ENCODE results near the gene CTNNA1. TPM values are rescaled to one million over a fixed set of nuclear protein-coding genes. Genes with fewer than 3 reads are reported as not detected.

Gene CTNNA1
- total and polyA plus RNA-seq, 12 donors = 111 to 521 (median 347) TPM

DNA sequence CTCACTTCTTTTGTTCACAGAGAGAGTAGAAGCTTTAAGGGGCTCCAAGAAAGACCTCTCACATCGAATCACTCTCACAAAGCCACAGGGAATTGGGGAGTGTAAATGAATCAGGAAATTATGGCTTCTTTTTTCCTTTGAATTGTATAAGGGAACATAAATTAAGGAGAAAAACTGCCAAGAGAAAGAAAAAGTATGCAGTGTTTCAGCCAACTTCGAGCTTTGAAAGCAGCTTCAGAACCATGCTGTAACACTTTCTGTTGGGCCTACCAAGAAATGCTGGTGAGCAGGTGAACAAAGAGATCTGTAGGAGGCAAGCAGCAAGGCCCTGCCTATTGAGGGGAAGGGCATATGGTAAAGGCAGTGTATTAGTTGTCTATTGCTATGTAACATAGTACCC, 33.4 kb upstream of the CTNNA1 start:
- H3K27me3 ChIP-seq = no peaks in the 10 kb centered on the region
- H3K9me3 ChIP-seq (replicated peaks in 1 of 3) = no peaks in the 10 kb centered on the region
- 72 to 81% (median 79%) methylated on average over 2 of the region's 2 CpGs for WGBS, 4 donors
- H3K4me1 ChIP-seq (replicated peaks in 1 of 2) = peaks cover 2 to 6% of the 10 kb centered on the region in 2 donors
- intact Hi-C loops (cut with DNase I) = no loop called here
- TF ChIP-seq, protein P1, sequence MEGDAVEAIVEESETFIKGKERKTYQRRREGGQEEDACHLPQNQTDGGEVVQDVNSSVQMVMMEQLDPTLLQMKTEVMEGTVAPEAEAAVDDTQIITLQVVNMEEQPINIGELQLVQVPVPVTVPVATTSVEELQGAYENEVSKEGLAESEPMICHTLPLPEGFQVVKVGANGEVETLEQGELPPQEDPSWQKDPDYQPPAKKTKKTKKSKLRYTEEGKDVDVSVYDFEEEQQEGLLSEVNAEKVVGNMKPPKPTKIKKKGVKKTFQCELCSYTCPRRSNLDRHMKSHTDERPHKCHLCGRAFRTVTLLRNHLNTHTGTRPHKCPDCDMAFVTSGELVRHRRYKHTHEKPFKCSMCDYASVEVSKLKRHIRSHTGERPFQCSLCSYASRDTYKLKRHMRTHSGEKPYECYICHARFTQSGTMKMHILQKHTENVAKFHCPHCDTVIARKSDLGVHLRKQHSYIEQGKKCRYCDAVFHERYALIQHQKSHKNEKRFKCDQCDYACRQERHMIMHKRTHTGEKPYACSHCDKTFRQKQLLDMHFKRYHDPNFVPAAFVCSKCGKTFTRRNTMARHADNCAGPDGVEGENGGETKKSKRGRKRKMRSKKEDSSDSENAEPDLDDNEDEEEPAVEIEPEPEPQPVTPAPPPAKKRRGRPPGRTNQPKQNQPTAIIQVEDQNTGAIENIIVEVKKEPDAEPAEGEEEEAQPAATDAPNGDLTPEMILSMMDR (IDR thresholded peaks at IDR 0.05) = no peak
- no peak for TF ChIP-seq POLR2A (IDR thresholded peaks at IDR 0.05)
- DNase-seq = no peak
- no peaks in the 10 kb centered on the region for H3K36me3 ChIP-seq (replicated peaks in 1 of 2)
- H3K27ac ChIP-seq = no peak overlapping the region
- no peak overlapping the region for H3K4me3 ChIP-seq

DNA sequence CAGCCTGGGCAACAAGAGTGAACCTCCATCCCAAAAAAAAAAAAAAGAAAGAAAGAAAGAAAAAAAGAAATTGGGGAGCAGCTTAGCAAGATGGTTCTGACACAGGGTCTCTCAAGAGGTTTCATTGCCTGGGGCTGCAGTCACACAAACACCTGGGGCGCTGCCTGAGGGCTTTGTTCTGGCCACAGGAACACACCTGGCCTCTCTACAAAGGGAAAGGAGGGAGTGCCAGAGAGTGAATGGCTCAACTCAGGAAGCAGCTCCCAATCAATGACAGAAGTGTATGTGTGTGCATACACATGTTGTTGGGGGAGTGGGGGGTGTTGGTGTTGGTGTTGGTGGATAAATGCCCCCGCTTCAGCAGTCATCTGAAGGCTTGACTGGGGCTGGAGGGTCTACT, 32.4 kb upstream of the CTNNA1 start:
- intact Hi-C loops (cut with DNase I) = no loop called here

DNA sequence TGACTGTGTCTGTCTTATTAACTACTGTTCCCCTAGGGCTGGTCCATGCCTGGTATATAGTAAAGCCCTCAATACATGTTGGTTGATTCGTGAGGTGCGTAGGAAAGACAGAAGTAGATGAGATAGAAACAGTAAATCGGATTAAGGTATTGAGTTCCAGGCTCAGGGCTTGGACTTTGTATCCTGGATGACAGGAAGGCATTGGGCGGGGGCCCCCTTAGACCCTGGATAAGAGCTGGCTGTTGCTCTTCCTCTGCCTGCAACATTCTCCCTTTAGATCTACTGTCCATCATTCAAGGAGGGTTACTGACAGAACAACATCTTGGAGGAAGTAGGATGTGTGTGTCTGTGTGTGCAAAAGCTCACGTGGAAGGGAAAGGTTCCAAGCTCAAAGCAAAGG, 31.2 kb upstream of the CTNNA1 start:
- Histone ChIP-seq H3K36me3 (replicated peaks in 1 of 2) (no peaks in the 10 kb centered on the region), H3K4me3 (no peak overlapping the region), H3K27ac (no peak overlapping the region), H3K27me3 (no peaks in the 10 kb centered on the region), H3K4me1 (replicated peaks in 1 of 2) (peaks cover 0 to 11% of the 10 kb centered on the region in 2 donors), H3K9me3 (replicated peaks in 1 of 3) (no peaks in the 10 kb centered on the region)
- DNase-seq = no peak
- intact Hi-C loops (cut with DNase I) = no loop called here
- WGBS, 4 donors = 81 to 89% (median 86%) methylated on average over 5 of the region's 5 CpGs
- TF ChIP-seq, protein P1 (IDR thresholded peaks at IDR 0.05) = no peak
- no peak for TF ChIP-seq POLR2A (IDR thresholded peaks at IDR 0.05)

More for the DNA sequence above, 32.4 kb upstream of the CTNNA1 start:
- peaks cover 1 to 11% of the 10 kb centered on the region in 2 donors for H3K4me1 ChIP-seq (replicated peaks in 1 of 2)
- H3K27ac ChIP-seq = no peak overlapping the region
- H3K9me3 ChIP-seq (replicated peaks in 1 of 3) = no peaks in the 10 kb centered on the region
- 93 to 100% (median 95%) methylated on average over 2 of the region's 2 CpGs for WGBS, 4 donors
- no peak for DNase-seq
- no peaks in the 10 kb centered on the region for H3K27me3 ChIP-seq
- no peak overlapping the region for H3K4me3 ChIP-seq
- H3K36me3 ChIP-seq (replicated peaks in 1 of 2) = no peaks in the 10 kb centered on the region
- TF ChIP-seq, protein P1 (IDR thresholded peaks at IDR 0.05) = no peak
- no peak for TF ChIP-seq POLR2A (IDR thresholded peaks at IDR 0.05)

DNA sequence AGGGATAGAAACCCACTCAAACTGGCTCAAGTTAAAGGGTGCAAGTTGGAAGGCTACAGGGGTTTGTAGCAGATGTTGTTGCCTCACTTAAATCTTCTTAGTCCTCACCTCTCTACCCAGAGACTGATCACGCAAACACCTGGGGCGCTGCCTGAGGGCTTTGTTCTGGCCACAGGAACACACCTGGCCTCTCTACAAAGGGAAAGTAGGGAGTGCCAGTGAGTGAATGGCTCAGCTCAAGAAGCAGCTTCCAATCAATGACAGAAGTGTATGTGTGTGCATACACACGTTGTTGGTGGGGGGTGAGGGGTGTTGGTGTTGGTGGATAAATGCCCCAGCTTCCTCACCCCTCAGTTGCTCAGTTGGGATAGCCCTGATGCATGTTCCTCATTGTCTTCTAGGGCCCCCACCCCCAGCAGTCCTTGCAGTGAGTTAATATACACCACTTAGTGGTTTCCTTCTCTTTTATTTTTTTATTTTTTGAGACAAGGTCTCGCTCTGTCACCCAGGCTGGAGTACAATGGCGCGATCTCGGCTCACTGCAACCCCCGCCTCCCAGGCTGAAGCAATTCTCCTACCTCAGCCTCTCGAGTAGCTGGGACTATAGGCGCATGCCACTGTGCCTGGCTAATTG, 30.6 kb upstream of the CTNNA1 start:
- TF ChIP-seq, protein P1 (IDR thresholded peaks at IDR 0.05) = no peak
- TF ChIP-seq POLR2A (IDR thresholded peaks at IDR 0.05) = no peak
- Histone ChIP-seq H3K27me3 (no peaks in the 10 kb centered on the region), H3K36me3 (replicated peaks in 1 of 2) (no peaks in the 10 kb centered on the region), H3K4me3 (no peak overlapping the region), H3K27ac (no peak overlapping the region), H3K4me1 (replicated peaks in 1 of 2) (peaks cover 0 to 11% of the 10 kb centered on the region in 2 donors), H3K9me3 (replicated peaks in 1 of 3) (no peaks in the 10 kb centered on the region)
- no peak for DNase-seq
- WGBS, 4 donors = 83 to 85% (median 84%) methylated on average over 9 to 10 of the region's 10 CpGs
- intact Hi-C loops (cut with DNase I) = no loop called here

All from adrenal gland (tissue), 12 donors.